Measurements from ENCODE around the gene MAP3K12. TPM values are rescaled to one million over a fixed set of nuclear protein-coding genes. Genes with fewer than 3 reads are reported as not detected.
A peak's percentile ranks its signal among the peaks of the same experiment; 100 is the strongest.
"Not testable (repeated sequence)": the region's sequence is repeated elsewhere in the genome, so short reads cannot be mapped to it uniquely, and the experiment has no call there.

Gene MAP3K12
- total and polyA plus RNA-seq, 10 of the 15 experiments (the other 5 are each of a cell fraction or from before 2014, with no cell fraction given): 0.45 to 14.9 (median 6.9) TPM

- no peak for TF ChIP-seq TCF3 (IDR thresholded peaks at IDR 0.05; ENCODE audit: borderline replicate concordance, insufficient read depth, low read depth, low read length)
- no peak for TF ChIP-seq BCL3 (IDR thresholded peaks at IDR 0.05; ENCODE audit: borderline replicate concordance, insufficient read depth, low read depth, low read length, poor library complexity, severe bottlenecking)
- no peak for TF ChIP-seq ZZZ3 (IDR thresholded peaks at IDR 0.05; ENCODE audit: control insufficient read depth, insufficient read length, low read depth)
- no peak for TF ChIP-seq BACH1 (IDR thresholded peaks at IDR 0.05; ENCODE audit: borderline replicate concordance)
Observed at GRCh38 chr12:53450936-53451335, 48.3 kb downstream of the MAP3K12 start (continued).

- POLR2A ChIA-PET: interaction anchor here (1.4 kb wide), 1 partner anchor 56 kb away, joined by 5 read pairs; the partner anchor contains the start of gene TARBP2
- H4K20me1 ChIP-seq (ENCODE audit: control insufficient read depth, insufficient read depth); H3K4me1 ChIP-seq (ENCODE audit: control insufficient read depth, insufficient read depth, low read length); H3K9ac ChIP-seq (ENCODE audit: control insufficient read depth, insufficient read depth, low read length); BruUV-seq (replicated peaks); H3K27me3 ChIP-seq (replicated peaks in 1 of 2; ENCODE audit: control insufficient read depth in 2 of 2, insufficient read depth in 2 of 2, low read length in 1 of 2); intact Hi-C loops (cut with micrococcal nuclease; ENCODE audit: unreplicated experiment); H2AFZ ChIP-seq (ENCODE audit: control insufficient read depth, low read depth, low read length); in situ Hi-C loops (cut with MboI); H3K4me3 ChIP-seq; DNase-seq (ENCODE audit: low read depth, low spot score); ATAC-seq; H3K27ac ChIP-seq (ENCODE audit: control insufficient read depth, insufficient read depth); FAIRE-seq; H3K9me3 ChIP-seq (replicated peaks; ENCODE audit: control insufficient read depth, insufficient read depth, low read length); RAD21 ChIA-PET (ENCODE audit: unreplicated experiment): not testable (repeated sequence)
- H3K4me2 ChIP-seq (ENCODE audit: control insufficient read depth, insufficient read depth): peak overlapping the region; percentile 48; the same call in 1 of the 2 replicates
- peaks cover 0 to 12% of the 10 kb centered on the region in 2 experiments; a peak in 1 of 4 replicates for H3K36me3 ChIP-seq (ENCODE audit: control insufficient read depth in 2 of 2, insufficient read depth in 2 of 2, low read length in 1 of 2)
- SMC1A ChIA-PET (ENCODE audit: uncharacterized antibody, unreplicated experiment): interaction anchor here (0.6 to 1.4 kb wide), 2 partner anchors 37 to 1371 kb away, joined by 3 to 4 read pairs; no protein-coding TSS in a partner anchor
- 94% methylated on average over 11 of the region's 11 CpGs for WGBS (ENCODE audit: insufficient coverage, insufficient replicate concordance, low lambda C conversion rate, missing lambda C conversion rate)
- H3K79me2 ChIP-seq (ENCODE audit: control insufficient read depth, insufficient read depth, low read length): peaks cover 26% of the 10 kb centered on the region
- CTCF ChIA-PET: interaction anchor here (0.6 to 1.3 kb wide), 5 partner anchors 28 to 116 kb away, joined by 3 read pairs; no protein-coding TSS in a partner anchor
Observed at GRCh38 chr12:53444593-53445325, 54.5 kb downstream of the MAP3K12 start.
